NCI-H446 (cell line): Measurements from ENCODE around the gene PIP4K2A.
A peak's percentile ranks its signal among the peaks of the same experiment; 100 is the strongest.
"Not testable (repeated sequence)": the region's sequence is repeated elsewhere in the genome, so short reads cannot be mapped to it uniquely, and the experiment has no call there.

ENCODE experiments used
- DNase-seq, 2 experiments: peaks; one replicate each; lab custom pipeline; 2025; lab: John Stamatoyannopoulos, UW

The PIP4K2A gene

DNA sequence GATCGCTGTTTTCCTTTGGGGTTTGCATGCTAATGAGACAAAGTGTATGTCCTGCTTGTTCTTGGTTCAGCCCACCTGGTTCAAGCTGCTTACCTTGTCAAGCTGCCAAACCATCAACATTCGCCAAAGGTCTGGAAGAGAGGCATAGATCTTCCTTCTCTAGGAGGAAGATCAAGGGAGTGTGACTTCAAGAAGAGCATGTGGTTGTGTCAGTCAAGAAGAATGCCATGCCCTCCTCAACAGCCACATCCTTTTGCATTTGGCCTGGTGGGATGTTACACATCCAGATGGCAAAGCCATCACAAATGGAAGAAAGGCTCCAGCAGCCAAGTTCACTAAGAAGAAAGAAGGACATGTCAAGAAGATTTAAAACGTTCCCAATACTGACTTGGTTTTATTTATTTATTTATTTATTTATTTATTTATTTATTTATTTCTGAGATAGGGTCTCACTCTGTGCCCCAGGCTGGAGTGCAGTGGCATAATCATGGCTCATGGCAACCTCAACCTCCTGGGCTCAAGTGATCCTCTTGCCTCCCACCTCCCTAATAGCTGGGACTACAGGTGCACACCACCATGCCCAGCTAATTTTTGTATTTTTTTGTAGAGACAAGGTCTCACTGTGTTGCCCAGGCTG, 5.1 kb upstream of the PIP4K2A start:
- DNase-seq = no peak

DNA sequence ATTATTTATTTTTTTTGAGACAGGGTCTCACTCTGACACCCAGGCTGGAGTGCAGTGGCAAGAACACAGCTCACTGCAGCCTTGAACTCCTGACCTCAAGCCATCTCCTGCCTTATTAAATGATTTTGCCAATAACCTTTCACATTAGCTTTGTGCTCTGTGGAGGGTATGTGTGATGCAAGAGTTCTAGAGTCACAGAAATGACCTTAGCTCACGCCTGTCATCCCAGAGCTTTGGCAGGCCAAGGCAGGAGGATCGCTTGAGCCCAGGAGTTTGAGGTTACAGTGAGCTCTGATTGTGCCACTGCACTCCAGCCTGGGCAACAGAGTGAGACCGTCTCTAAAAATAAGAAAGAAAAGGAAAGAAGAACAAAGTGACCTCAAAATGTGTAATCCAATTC, 4.3 kb upstream of the PIP4K2A start:
- DNase-seq = not testable (repeated sequence)

DNA sequence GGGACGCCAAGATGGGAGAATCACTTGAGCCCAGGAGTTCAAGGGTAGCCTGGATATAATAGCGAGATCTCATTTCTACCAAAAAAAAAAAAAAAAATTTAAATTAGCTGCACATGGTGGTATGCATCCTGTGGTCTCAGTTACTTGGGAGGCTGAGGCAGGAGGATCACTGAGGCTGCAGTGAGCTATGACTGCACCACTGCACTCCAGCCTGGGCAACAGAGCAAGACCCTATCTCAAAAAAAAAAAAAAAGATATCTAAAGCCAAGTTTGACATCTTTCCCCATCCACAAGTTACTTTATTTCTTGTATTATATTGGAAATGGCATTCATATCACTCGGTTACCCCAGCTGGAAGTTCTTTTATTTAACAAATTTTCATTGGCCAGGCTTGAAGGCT, 3.4 kb upstream of the PIP4K2A start:
- DNase-seq = no peak

DNA sequence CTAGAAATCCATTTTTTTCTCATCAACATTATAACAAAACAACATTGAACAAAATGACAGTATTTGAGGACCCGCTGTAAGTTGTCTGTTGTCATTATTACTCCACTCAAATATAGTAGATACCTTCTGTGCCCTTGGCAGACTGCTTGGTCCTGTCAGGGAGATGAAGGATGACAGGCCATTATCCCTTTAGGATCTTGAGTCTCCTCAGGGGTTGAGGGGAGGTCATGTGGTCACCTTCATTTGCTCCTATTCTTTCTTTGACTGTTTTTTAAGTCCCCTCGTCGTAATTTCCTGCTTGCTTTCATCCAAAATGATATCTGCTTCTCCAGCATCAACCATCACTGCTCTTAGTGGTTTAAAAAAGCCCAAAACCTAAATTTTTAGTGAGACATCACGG, 2.6 kb upstream of the PIP4K2A start:
- DNase-seq = no peak

DNA sequence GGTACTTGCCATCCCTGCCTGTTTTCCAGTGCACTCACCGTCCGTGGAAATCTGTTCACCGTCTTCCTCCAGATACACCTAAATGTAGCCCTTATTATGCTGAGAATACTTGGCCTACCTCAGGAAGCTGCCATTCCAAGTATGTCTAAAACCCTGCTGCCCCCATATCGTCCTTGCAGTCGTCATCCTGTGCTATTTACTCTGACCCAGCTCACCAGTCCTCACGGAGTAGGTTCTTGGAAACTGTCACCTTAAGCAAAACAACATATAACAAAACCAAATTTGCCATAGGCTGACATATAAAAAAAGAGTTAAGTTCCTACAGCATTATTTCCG, 880 bp upstream of the PIP4K2A start:
- DNase-seq = no peak

DNA sequence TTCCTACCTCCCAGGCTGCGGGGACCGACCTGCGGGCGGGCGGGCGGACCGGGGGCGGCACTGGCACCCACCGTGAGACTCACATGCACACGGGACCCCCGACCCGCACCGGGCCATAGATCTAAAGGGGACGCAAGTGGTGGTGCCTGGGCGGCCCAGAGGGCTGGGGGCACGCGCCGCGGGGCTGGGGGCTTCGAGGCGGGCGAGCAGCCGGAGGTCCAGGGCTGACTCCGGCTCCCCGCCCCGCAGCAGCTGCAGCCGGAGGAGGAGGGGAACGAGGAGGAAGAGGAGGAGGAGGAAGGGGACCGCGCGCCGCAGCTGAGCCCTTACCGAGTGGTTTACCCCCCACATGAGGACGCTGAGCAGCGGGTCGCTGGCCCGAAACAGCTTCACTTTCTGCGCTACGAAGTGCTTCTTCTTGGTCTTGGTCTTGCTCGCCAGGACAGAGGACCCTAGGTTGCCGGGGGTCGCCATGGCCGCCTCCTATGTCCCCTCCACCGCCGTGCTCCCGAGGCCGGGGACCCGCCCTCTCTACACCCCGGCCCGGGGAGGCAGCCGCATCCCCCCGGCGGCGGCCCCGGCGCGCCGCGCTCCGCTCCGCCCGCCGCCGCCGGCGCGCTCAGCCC, 412 bp downstream of the PIP4K2A start:
- no peak for DNase-seq

DNA sequence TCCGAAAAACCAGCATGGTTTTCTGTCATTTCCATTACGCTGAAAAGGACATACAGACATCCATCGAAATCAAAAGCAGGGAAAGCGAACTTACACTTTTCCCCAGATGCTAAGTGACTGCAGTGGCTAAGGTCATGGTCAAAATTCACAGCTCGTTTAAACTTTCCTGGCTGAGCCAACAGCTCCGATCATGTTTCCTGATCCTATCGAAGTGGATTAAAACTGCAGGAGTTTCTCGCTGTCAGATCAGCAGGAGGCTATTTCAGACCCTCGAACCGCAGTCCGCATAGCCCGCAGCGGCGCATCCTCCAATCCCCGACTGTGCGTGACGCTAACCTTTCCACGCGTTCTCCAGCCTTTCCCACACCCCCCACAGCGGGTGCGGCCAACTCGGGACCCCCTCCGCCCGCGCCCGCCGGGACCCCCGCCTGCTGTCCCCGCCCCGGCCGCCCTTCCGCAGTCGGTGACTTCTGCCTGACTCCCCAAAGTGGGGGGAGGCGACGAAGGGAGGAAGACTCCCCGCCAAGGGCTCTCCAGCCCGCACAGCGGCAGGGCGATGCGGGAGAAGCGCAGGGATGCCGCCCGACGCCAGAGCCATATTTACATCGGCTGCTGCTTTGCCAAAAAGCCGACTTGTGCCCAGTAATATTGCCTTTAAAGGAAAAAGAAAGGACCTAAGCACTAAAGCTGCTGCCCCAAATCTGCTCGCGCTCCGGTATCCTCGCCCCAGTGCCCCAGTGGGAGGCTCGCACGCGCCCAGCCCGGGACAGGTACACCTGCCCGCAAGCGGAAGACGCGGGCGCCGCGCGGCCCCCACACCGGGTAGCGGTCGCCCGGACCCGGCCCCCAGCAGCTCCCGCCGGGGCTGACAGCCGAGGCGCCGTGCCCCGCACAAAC, 1.2 kb downstream of the PIP4K2A start:
- peak in 1 of 2 experiments; percentile 11 for DNase-seq

DNA sequence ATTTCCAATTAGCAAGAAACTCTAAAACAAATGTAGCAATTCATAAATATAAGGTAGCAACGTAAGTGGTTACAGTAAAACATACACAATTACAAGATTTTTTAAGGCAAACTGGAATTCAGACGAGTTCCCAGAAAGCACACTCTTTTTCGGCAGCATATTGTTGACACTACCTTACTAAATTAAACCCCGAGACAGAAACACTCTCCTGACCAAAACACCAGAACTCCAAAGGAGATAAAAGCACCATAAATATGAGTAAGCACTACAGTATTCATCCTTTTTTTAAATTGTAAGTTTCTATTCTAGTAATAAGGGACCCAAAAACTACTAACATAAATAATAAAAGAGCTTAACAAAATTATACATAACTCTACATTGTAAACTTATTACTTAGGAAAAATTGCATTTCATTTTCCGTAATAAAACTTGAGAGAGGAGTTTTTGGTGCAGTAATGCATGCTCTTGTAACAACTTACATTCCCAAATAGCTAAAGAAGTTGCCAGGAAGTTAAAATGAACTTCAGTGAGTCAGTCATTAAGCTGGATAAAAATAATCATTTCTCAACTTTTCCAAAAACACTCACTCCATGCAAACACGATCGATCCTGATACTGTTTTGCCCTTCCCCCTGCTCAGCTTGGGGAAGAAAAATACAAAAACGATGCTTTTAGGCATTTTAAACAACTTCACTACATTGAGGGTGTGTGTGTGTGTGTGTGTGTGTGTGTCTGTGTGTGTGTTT, 2.0 kb downstream of the PIP4K2A start:
- DNase-seq = no peak

DNA sequence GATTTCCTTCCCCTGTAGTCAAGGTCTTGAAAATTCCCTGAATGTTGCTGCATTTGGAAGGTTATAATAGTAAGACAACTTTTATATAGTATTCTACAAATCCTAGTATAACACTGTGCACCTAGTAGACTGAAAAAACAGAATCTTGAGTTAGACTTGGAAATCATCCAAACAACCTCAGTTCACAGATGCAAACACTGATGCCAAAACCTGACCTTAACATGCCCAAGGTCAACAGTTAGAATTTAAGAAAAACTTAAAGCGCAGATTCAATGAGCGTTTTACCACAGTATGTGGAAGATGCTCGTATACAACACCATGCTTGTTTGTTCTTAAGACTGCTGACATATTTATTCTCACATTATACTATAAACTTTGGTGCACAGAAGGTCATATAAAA, 3.0 kb downstream of the PIP4K2A start:
- peak in 1 of 2 experiments; percentile 11 for DNase-seq

DNA sequence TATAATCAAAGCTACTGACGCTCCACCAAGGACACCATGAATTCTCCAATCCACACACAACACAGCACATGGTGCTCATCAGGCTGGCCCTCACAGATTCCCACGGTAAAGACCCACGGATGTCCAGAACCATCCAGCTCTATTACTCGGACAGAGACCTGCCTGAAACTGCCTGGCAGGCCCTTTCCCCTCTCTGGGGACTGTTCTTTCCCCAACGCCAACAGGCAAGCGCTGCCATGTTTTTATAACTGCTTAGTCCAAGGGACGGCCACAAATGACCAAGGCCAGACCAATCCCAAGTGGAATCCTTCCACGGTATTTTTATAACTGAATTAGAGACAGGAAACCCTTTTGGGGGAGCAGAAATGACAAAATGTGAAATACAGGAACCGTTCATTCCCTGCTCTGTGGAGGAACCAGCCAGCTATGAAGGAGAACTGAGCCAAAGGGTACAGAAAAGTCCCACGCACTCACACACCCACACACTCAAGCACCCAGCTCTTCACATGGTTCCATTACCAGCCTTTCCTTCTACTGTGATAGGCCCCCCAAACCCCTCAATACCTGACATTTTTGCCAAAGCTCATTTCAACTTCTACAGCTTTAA, 4.1 kb downstream of the PIP4K2A start:
- no peak for DNase-seq

DNA sequence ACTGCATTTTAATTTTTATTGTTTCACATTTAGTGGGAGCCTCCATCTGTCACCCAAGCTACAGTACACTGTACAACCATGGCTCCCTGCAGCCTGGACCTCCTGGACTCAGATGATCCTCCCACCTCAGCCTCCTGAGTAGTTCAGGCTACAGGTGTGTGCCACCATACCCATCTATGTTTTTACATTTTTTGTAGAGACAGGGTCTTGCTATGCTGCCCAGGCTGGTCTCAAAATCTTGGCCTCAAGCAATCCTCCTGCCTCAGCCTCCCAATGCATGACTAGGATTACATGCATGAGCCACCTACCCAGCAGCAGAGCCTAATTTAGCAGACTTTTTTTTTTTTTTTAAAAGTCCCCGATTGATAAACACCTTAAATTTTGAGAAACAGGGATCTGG, 5.6 kb downstream of the PIP4K2A start:
- DNase-seq = no peak

DNA sequence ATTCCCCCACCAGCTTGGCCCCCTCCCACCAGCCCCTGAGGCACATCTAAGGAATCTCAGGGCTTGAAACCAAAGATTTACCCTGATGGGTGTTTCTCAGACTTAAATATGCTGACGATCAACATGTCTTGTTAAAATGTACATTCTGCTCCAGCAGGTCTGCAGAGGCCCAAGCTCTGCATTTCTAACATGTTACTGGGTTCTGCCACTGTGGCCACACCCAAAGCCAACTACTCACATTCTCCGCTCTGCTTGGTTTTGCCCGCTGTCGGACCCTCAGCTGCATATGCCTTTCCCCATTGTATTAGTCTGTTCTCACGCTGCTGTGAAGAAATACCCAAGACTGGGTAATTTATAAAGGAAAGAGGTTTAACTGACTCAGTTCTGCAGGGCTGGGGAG, 8.9 kb downstream of the PIP4K2A start:
- no peak for DNase-seq

DNA sequence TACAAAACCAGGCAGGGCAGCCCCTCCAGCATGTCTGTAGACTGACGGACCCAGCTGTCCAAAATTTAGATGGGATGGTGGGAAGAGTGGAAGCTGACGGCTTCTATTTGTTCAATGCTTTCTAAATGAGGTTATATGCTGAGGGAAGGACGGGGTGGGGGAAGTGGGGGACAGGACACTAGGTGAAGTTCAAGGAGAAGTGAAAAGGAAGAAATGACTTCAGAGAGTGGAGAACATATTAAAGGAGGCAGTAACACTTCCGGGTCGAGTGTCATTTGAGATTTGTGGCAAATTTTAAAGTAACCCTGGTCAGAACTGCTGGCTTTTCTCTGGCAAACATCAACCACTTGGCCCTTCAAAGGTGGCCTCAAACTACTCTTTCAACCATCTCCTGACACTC, 9.4 kb downstream of the PIP4K2A start:
- DNase-seq = no peak

DNA sequence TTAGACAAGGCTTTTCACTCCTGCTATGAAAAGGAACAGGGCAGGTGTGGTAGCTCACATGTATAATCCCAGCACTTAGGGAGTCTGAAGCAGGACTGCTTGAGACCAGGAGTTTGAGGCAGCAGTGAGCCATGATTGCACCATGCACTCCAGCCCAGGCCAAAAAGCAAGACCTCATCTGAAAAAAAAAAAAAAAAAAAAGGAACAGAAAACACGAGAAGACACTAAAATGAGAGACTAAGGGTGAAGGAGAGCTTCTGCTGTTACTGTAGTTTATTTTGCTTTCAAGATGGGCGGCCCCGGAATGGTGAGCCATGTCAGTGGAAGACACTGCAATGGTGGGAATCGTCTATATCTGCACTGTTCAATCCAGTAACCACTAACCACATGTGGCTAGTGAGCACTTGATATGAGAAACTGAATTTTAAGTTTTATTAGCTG, 9.9 kb downstream of the PIP4K2A start:
- DNase-seq = no peak

DNA sequence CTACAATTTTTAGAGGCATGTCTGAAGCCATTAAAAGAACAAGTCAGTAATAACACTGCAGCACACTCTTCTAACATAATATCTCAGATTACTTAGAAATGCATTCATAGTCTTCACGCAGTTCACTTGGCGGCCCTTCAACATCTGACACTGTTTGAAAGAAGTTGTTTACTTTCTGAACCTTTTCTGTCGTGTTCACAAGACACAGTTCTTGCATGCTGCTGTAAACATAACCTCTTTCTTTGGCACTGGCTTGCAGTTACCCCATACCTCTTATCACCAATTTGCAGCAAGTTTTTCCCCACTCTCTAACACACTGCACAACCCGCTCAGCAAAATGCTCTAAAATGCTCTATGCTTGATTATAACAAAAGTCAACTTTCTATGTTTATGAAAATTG, 12.0 kb downstream of the PIP4K2A start:
- DNase-seq = no peak

DNA sequence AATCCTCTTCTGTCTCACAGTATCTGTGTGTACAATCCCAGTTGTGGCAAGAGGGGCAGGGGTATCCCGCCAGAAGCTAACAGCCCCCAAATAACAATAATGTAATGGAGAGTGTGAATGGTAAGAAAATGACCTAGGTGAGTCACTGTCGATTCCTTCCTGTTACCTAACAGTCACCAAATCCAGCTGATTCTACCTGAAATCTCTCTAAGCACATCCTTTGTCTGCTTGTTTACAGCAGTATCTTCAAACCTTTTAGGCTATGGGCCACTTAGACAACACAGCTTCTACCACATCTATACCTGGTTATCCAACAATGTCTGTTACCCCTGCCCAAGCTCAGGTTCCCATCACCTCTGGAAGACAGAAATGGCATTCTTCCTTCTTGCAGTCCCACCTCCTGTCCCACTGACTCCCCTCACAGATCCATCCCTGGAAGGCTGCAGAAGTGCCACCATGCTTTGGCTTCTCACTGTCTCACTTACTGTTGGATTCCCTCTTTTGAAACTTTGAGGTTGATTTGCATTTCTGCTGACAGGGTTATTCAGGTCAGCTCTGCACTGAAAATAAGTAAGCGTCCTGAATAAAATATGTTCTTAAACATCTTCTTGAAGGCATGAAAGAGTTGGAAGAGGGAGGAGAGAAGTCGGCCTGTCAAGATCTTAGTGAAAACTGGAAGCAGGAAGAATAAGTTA, 13.1 kb downstream of the PIP4K2A start:
- DNase-seq = no peak

DNA sequence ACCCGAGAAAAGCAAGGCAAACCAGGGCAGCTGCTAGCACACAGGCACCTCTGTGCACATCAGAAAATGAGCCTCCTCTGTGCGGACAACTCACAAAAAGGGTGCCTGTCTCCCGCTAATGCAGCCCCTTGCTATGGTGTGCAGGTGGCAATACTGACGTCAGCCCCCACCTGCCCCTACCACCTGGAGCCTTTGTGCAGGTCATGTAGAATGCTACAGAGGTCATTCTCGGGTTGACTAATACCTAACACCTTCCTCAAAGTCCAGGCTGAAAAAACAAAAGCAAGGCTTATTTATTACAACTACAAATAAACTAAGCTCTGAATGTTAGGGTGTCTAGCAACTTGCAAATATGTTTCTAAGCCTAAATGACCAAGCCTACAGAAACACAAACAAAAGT, 13.9 kb downstream of the PIP4K2A start:
- DNase-seq = no peak

DNA sequence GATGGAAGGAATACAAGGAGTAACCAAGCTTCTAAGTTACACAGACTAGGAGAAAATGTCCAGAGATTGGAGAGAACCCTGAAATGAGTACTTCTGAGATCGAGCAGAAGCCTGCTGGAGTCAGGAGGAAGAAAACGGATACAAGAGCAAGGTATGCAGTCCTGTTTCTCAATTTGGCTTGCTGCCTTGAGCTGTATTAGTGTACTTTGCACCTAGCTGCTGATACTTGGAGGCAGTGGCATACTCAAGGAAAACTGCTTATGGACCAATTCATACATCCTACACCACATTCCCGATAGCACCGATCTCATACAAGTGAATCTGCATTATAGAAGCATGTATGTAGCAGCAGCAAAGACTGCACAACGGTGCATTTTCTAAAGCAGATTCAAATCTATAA, 14.4 kb downstream of the PIP4K2A start:
- no peak for DNase-seq

DNA sequence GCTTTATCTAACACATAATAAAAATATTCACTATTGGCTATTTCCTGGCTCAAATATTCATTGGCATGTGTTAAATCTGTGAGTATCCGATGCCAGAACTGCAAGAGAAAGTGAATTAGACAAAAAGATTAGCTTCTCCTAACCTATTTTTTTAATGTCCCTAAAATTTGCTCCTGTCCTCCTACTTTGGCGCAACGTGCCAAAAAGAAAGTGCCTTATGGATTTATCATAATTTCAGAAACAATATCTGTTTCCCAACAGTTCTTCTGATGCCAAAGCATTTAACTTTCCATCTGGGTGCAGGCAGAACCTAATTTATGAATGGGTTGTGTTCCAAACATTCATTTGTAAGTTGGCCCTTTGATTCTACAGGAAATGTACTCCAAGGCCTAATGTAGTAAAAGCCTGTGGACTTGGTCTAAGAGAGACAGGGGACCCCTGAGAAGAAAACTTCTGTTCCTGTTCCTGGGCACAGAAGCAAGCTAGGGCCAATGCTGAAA, 15.4 kb downstream of the PIP4K2A start:
- DNase-seq = peak in 1 of 2 experiments; percentile 60

DNA sequence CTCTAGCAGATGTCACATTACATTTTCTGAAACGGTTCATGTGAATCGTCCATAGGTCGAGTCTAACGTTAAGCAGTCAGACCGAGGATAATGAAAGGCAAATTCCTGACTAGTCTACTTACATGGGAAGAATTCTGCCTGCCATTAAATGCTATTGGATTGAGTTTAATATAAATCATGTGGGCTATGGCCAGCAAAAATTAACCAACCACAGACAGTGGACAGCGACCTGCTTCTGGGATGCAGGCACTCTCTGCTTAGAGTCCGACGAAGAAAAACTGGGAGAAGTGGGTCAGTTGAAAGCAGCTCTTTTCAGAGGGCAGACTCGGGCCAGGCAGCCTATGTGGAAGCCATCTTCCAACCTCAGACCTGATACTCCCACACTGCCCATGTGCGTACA, 16.6 kb downstream of the PIP4K2A start:
- DNase-seq = no peak

DNA sequence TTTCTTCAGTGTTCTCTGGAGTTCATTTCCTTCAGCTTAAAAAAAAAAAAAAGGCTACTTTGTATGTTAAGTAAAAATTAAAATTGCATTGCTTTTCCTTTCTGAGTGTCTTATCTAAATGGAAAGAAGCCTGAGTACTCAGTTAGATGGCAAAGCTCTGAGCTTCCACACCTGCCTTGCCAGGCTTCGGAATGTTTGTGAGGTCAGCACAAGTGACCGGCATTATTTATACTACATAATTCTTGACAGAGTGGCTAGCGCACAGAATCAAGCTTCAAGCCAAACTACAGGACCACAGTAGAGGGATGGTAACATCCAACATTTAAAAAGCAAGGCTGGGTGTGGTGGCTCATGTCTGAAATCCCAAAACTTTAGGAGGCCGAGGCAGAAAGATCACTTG, 17.3 kb downstream of the PIP4K2A start:
- DNase-seq = no peak
